ENCODE measurements around the gene GPR3.

- no peak for TF ChIP-seq POLR2A (IDR thresholded peaks at IDR 0.05; ENCODE audit: low read depth, low read length)
- no peak for TF ChIP-seq POLR2AphosphoS5 (IDR thresholded peaks at IDR 0.05; ENCODE audit: low read depth, low read length)
Observed at GRCh38 chr1:27408151-27408550, 15.7 kb downstream of the GPR3 start.
